Type B pancreatic cell (in vitro differentiated cells): Measurements from ENCODE around the gene HNRNPLL. TPM values are rescaled to one million over a fixed set of nuclear protein-coding genes. Genes with fewer than 3 reads are reported as not detected.

Experiments used
- DNase-seq: peaks from one replicate; pipeline ENCODE4 v3.0.0; 2021; ENCODE audit warnings: mixed read lengths; ENCODE audit not compliant: unreplicated experiment; ENCODE audit errors: extremely low spot score
- H3K27ac Mint-ChIP-seq: 2 replicates; pipeline ENCODE4 v1.8.0; 2021; ENCODE audit warnings: mild to moderate bottlenecking, mixed read lengths
- H3K27me3 Mint-ChIP-seq: 2 replicates; pipeline ENCODE4 v1.8.0; 2021; ENCODE audit warnings: mixed read lengths
- H3K36me3 Mint-ChIP-seq: 2 replicates; pipeline ENCODE4 v1.8.0; 2021; ENCODE audit warnings: mixed read lengths
- H3K4me1 Mint-ChIP-seq: one replicate; pipeline ENCODE4 v1.8.0; 2021; ENCODE audit warnings: mixed read lengths; ENCODE audit not compliant: unreplicated experiment
- H3K4me3 Mint-ChIP-seq: 2 replicates; pipeline ENCODE4 v1.8.0; 2021; ENCODE audit warnings: mild to moderate bottlenecking, mixed read lengths
- H3K9me3 Mint-ChIP-seq: 2 replicates; pipeline ENCODE4 v1.8.0; 2021; ENCODE audit warnings: mixed read lengths
- total RNA-seq: library from RNA; stranded (reverse); gene quantifications from 2 replicates; pipeline ENCODE4 v1.2.1, GENCODE V29; 2021; ENCODE audit warnings: low replicate concordance
- TF ChIP-seq, protein P1 (sequence below): fragments of 200-600 bp; sonication (generic); conservative IDR thresholded peaks from 2 replicates; pipeline ENCODE4 v1.5.0; 2021; ENCODE audit warnings: antibody characterized with exemption, mild to moderate bottlenecking

HNRNPLL gene
- total RNA-seq, 1 donor from 2014 or later = 72.3 TPM

DNA sequence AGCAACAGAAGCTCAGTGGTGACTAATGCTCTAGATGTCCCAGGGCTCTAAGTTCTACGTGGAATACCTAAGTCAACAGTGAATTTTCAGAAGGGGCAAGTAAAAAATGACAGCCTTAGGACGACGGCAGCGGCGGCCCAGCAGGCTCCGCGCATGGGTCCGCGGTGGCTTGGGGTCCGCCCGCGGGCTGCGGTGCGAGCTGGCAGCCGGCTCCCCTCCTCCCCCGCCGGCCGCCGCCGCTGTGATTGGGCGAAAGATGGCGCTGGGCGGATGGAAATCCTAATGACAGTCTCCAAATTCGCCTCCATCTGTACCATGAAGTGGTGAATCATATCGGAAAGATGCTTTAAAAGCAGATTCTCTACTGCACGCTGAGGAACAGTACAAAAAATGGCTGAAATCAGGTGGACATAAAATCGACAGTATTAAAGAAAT, 74.7 kb downstream of the HNRNPLL start:
- no peak overlapping the region for H3K27ac Mint-ChIP-seq
- peak overlapping the region; percentile 80 for H3K4me3 Mint-ChIP-seq
- TF ChIP-seq, protein P1, sequence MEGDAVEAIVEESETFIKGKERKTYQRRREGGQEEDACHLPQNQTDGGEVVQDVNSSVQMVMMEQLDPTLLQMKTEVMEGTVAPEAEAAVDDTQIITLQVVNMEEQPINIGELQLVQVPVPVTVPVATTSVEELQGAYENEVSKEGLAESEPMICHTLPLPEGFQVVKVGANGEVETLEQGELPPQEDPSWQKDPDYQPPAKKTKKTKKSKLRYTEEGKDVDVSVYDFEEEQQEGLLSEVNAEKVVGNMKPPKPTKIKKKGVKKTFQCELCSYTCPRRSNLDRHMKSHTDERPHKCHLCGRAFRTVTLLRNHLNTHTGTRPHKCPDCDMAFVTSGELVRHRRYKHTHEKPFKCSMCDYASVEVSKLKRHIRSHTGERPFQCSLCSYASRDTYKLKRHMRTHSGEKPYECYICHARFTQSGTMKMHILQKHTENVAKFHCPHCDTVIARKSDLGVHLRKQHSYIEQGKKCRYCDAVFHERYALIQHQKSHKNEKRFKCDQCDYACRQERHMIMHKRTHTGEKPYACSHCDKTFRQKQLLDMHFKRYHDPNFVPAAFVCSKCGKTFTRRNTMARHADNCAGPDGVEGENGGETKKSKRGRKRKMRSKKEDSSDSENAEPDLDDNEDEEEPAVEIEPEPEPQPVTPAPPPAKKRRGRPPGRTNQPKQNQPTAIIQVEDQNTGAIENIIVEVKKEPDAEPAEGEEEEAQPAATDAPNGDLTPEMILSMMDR = no peak
- peaks cover 19% of the 10 kb centered on the region for H3K4me1 Mint-ChIP-seq
- no peaks in the 10 kb centered on the region for H3K9me3 Mint-ChIP-seq
- H3K27me3 Mint-ChIP-seq = peaks cover 13% of the 10 kb centered on the region
- no peak for DNase-seq
- H3K36me3 Mint-ChIP-seq = no peaks in the 10 kb centered on the region

DNA sequence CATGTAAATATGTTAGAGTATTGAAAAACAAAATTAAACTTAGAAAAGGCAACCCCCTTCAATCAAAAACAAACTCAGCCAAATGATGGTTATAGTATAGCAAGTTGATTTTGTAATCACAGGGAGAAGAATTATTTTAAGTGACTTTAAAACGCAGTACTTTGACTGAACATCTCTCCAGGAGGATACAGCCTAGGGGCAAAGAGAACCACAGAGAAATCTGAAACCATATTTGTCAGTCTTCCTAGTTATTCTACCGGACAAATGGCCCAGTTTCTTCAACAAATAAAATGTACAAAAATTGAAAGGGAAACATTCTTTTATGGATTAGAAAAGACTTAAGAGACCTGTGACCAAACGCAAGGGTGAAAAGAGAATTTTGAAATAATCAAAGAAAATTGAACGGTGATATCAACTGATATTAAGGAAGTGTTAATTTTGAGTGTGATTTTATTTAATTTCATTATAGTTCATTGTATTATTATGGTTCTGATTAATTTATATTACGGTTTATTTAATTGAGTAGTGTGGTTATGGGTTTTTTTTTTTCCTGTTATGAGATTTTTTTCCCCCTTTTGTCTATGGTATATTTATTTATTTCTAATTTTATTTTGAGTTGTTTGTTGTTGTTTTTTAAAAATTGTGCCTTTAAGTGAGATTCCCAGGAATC, 75.3 kb downstream of the HNRNPLL start:
- Mint-ChIP-seq H3K27ac (no peak overlapping the region), H3K4me3 (peak overlapping the region; percentile 80), H3K27me3 (peaks cover 8% of the 10 kb centered on the region)

DNA sequence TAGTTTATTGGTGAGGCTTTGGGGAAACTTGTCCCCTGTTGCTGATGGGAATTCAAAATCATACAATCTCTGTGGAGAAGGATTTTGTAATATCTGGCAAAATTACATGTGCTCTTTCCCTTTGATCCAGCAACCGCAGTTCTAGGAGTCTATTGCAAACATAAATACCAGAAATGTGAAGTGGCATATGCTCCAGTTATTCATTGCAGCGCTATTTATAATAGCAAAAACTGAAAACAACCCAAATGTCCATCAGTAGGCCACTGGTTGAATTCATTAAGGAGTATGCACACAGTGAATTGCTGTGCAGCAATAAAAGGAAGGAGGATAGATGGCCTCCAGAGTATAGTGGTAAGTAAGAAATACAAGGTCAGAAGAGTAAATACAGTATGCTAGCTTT, 76.5 kb downstream of the HNRNPLL start:
- Mint-ChIP-seq H3K4me1 (peaks cover 19% of the 10 kb centered on the region), H3K4me3 (no peak overlapping the region), H3K27me3 (peaks cover 5% of the 10 kb centered on the region), H3K9me3 (no peaks in the 10 kb centered on the region), H3K36me3 (no peaks in the 10 kb centered on the region), H3K27ac (no peak overlapping the region)
- no peak for DNase-seq
- TF ChIP-seq, protein P1 = no peak

More for the DNA sequence above, 75.3 kb downstream of the HNRNPLL start:
- Mint-ChIP-seq H3K4me1 (peaks cover 19% of the 10 kb centered on the region), H3K36me3 (no peaks in the 10 kb centered on the region), H3K9me3 (no peaks in the 10 kb centered on the region)
- no peak for DNase-seq
- TF ChIP-seq, protein P1 = no peak

DNA sequence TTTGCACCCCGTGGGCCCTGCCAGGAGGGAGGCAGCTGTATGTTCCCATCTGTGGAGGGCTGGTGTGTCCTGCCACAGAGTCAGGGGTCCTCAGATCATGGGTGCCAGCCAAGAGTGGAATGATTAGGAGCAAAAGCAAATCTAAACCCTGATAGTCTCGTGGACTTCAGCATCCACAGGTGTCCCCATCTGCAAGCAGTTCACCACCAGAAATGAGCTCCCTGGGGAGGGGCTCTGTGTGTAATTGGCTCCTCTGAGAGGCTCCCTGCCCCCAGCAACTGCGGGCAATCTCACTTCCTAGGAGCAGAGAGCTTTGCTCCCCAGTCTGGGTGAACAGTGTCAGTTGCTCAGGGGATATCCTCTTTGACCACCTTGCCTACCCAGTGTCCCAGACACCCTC, 78.1 kb downstream of the HNRNPLL start:
- Mint-ChIP-seq H3K4me1 (peaks cover 19% of the 10 kb centered on the region), H3K4me3 (no peak overlapping the region), H3K27ac (no peak overlapping the region), H3K9me3 (no peaks in the 10 kb centered on the region), H3K27me3 (peaks cover 5% of the 10 kb centered on the region), H3K36me3 (no peaks in the 10 kb centered on the region)
- DNase-seq = no peak
- TF ChIP-seq, protein P1 = no peak

DNA sequence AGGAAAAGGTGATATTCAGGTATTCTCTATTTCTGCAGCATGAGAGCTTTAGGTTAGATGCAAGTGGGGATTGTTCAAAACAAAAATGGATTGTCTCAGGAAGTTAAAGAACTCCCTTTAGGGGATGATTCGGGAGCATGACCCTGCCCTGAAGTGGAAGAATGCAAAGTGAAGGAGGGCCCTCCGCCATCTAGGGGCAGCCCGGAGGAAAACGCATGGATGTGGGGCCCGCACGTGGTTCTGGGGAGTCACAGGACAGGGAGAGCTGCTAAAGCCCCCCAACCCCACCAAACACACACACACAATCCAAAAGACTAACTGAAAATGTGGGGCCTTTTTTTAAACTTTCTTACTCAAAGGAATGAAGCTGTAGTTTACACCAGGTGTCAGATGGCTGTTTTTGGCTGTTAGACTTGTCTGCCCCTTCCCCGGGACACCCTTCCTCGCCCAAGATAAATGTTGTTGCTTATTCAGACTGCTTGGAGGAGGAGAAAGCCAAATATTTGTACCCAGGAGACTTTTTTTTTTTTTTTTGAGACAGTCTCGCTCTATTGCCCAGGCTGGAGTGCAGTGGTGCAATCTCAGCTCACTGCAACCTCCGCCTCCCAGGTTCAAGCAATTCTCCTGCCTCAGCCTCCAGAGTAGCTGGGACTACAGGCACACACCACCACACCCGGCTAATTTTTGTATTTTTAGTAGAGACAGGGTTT, 78.8 kb downstream of the HNRNPLL start:
- TF ChIP-seq, protein P1 = peak; percentile 48
- Mint-ChIP-seq H3K27me3 (peaks cover 3% of the 10 kb centered on the region), H3K4me3 (no peak overlapping the region), H3K36me3 (no peaks in the 10 kb centered on the region), H3K9me3 (no peaks in the 10 kb centered on the region), H3K4me1 (peaks cover 19% of the 10 kb centered on the region), H3K27ac (no peak overlapping the region)
- DNase-seq = no peak
